GM18867 (cell line): Measurements from ENCODE around the gene RENBP.
A peak's percentile ranks its signal among the peaks of the same experiment; 100 is the strongest.

Experiments used
- ATAC-seq: cut with Tn5 transposase; IDR thresholded peaks from one replicate; pipeline ENCODE4 v1.9.1; 2021; ENCODE audit warnings: mild to moderate bottlenecking, moderate library complexity; ENCODE audit not compliant: unreplicated experiment

Gene RENBP

GRCh38 chrX:153954558-153955227, 10.2 kb upstream of the RENBP start:
- ATAC-seq: no peak

GRCh38 chrX:153953892-153954557, 9.6 kb upstream of the RENBP start:
- no peak for ATAC-seq

GRCh38 chrX:153953342-153953830, 8.9 kb upstream of the RENBP start:
- peak; percentile 53 for ATAC-seq

GRCh38 chrX:153952373-153953026, 8.1 kb upstream of the RENBP start:
- no peak for ATAC-seq

GRCh38 chrX:153951683-153952372, 7.4 kb upstream of the RENBP start:
- ATAC-seq: no peak

- ATAC-seq: no peak
These were observed 5.7 kb upstream of the RENBP start for GRCh38 chrX:153950127-153950526.

GRCh38 chrX:153948847-153949805, 4.7 kb upstream of the RENBP start:
- no peak for ATAC-seq

GRCh38 chrX:153948002-153948466, 3.6 kb upstream of the RENBP start:
- no peak for ATAC-seq

GRCh38 chrX:153947009-153947769, 2.7 kb upstream of the RENBP start:
- ATAC-seq: peak; percentile 75

GRCh38 chrX:153945956-153946943, 1.8 kb upstream of the RENBP start:
- no peak for ATAC-seq

GRCh38 chrX:153944800-153945150, 332 bp upstream of the RENBP start:
- ATAC-seq: no peak

GRCh38 chrX:153941336-153942252, 2.8 kb downstream of the RENBP start:
- no peak for ATAC-seq

- no peak for ATAC-seq
These were observed 4.9 kb downstream of the RENBP start for GRCh38 chrX:153939573-153939972.

- ATAC-seq: no peak
These were observed 6.1 kb downstream of the RENBP start for GRCh38 chrX:153938226-153938786.

- ATAC-seq: no peak
These were observed 7.4 kb downstream of the RENBP start for GRCh38 chrX:153937056-153937455.

- ATAC-seq: peak; percentile 7
These were observed 9.1 kb downstream of the RENBP start for GRCh38 chrX:153935326-153935851.
